Measurements from ENCODE around the gene CDK16.

The CDK16 gene

DNA sequence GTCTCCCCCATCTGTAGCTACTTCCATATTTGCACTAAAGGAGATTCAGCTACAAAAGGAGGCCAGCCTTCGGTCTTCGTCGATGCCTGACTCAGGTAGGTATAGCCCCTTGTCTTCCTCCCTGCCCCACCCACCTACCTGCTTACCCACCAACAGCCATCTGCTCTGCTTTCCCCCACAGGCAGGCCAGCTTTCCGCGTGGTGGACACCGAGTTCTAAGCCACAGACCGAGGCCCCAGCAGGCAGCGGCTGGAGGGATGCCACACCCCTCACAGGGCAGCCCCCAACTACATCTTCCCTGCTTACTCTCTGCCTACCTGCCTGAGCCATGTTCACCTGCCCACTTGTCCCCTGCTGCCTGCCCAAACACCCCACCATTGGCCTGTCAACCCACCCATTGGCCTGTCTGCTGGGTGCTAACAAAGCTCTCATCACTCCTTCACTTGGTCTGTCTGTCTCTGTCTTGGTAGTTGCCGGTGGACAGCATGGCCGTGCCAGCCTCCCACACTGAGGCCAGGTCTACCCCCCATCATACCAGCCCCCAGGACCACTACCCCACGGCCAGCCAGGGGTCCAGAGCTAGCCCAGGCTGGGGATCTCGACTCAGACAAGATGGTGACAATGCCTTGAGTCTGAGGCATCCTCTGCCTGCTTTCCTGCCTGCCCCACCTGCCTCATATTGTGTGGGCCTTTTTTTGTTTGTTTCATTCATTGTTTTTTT is 10.2 kb downstream of the CDK16 start:
- DNase-seq: no peak

DNA sequence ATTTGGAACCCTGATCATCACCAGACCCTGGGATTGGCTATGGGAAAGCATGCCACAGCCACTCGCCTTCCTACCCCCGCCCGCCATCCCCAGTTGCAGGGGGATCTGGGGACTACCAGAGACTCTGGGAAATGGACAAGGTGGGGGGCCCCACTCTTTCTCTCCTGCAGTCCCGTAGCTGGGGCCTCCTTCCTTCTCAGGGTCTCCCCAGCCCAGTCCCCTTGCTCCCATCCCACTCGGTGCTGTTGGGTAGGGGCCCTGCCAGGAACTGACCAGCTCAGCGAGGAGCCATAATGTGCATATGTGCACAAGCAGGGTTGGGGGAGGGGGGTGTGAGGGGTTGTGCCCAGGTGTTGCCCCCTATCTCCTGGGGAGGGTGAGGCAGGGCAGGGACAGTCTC is 10.9 kb downstream of the CDK16 start:
- DNase-seq: no peak

- no peak for DNase-seq
These were observed 11.8 kb downstream of the CDK16 start for GRCh38 chrX:47230136-47230868.

DNA sequence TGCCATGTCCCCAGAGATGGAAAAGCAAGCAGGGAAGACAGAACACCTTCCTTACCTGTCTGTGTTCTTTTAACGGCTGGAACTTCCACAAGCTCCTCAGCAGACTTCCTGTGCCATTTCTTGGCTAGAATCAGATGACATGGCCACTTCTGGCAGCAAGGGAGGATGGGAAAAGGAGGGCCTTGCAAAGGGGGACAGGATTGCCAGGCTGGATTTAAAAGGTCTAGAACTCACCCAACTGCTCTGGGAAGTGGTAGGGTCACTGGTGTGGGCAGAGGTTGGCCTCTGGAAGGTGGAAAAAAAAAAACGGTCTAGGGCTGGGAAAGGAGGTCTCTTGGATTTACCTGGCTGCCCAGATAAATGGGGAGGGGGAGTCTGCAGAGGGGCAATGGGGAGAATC is 12.7 kb downstream of the CDK16 start:
- DNase-seq: no peak

DNA sequence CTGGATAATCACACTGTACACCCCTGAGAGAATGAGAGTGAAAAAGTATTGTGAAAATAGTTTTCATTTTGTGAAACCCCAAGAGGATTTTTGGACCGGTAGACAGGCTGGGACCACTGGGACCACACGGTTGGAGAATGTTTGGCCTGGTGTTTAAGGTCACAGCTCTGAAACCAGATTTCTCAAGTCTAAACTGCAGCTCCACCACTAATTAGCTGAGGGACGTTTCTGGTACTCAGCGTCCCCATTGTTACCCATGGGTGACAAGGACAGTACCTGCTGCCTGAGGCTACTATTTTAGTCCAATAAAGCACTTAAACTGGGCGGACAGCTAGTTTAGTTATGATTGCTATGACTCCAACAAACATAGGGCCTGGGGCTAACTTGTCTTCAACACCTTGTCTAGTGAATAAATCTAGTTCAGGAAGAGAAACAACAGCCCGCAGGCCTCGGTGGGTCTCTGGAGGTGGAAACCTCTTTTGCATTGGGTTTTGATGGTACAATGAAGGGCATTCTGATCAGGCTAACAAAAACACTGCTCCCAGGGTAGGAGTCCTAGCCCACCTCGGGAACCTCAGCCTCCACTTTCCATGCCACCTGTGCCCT is 13.8 kb downstream of the CDK16 start:
- no peak for DNase-seq

GRCh38 chrX:47232803-47233332 is 14.4 kb downstream of the CDK16 start, which contains the start of gene USP11:
TSS of gene USP11 (plus strand) at chrX:47233009. CDS start at chrX:47233044, 35 bp downstream.
- peak; percentile 76 for DNase-seq

DNA sequence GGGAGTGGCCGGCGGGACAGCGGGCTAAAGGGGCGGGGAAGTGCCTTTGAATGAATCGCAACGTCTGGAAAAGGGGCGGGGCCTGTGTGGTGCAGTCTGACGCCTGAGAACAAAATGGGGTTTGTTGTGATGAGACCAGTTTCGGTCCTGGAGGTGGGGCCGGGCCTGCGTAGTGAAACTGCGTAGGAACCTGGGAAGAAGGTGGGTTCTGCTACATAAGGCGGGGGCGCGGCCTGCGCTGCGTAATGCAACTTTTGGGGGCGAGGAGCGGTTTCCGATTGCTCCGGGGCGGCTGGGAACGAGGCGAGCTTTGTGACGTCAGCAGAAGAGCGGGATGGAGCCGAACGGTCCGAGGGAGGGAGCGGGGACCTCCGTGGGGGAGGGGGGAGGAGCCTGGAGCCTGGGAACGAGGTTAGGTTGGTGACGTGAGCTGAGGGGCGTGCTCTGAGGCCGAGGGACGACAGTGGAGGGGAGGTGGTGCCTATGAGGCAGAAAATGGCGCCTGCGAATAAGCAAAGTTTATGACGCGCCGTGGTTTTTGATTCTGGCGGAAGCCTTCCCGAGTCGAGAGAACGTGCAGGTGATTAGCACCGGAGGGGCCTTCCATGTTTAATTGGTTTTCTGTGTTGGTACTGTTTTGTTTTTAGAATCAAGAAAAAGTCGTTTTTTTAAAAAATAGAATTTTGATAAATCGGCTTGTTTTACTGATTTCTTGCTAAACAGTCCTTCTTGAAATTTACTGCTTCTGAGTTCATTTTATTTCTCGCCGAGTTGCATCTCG is 15.0 kb downstream of the CDK16 start:
- DNase-seq: peak; percentile 98

- no peak for DNase-seq
These were observed 16.1 kb downstream of the CDK16 start for GRCh38 chrX:47234583-47234982.

DNA sequence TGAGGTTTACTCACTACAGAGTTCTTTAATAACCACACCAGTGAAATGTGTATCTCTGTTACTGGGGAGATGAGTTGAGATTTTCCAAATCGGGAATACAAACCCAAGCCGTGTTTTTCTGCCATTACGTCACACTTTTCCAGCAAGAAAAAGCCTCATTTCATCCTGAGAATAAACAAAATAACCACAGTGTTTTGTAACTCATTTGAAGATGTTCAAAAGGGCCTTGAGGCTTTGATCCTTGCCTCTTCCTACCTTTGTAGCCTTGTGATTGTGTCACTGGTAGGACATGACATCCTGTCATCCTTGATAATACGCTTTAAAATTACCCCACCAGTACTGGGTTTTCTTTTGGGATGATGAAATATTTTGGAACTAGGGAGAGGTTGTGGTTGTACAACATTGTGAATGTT is 17.2 kb downstream of the CDK16 start:
- DNase-seq: no peak

- DNase-seq: no peak
These were observed 20.7 kb downstream of the CDK16 start for GRCh38 chrX:47239199-47239598.

DNA sequence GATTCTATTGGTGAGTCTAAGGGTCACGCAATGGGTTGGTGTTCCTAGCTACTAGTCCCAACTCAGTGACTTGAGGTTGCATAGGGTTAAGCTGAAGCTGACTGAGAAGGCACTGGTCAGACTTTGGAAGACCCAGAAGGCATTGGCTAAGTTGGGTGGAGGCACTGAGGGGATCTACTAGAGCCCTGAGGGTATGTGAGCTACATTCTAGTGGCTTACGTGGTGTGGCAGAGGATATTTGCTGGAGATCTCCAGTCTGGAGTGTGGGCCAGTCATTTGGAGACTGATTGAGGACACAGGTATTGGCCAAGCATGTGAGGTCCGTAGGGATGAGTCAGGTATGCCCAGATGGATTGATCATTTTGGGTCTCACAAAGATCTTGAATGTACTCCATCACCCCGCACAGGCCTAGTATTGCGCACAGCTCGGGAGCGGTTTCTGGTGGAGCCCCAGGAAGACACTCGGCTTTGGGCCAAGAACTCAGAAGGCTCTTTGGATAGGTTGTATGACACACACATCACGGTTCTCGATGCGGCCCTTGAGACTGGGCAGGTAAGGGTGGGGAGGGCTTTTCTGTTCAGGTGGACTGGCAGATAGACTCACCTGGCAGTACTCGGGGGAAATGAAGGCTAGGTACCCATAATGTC is 21.5 kb downstream of the CDK16 start:
- no peak for DNase-seq

DNA sequence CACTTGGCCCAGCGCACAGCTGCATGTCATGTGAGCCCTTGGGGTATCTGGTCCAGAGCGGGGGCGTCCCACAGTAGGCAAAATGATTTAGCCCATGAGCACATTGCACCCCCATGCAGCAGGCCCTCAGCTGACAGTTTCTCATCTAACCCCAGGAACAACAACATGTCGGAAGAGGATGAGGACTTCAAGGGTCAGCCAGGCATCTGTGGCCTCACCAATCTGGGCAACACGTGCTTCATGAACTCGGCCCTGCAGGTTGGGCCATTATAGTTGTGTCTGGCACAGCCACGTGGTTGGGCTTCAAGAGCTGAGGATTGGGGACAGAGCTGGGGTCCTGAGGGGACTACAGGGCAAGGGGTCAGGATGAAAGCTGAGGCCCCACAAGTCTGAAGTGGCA is 22.1 kb downstream of the CDK16 start:
- DNase-seq: no peak

DNA sequence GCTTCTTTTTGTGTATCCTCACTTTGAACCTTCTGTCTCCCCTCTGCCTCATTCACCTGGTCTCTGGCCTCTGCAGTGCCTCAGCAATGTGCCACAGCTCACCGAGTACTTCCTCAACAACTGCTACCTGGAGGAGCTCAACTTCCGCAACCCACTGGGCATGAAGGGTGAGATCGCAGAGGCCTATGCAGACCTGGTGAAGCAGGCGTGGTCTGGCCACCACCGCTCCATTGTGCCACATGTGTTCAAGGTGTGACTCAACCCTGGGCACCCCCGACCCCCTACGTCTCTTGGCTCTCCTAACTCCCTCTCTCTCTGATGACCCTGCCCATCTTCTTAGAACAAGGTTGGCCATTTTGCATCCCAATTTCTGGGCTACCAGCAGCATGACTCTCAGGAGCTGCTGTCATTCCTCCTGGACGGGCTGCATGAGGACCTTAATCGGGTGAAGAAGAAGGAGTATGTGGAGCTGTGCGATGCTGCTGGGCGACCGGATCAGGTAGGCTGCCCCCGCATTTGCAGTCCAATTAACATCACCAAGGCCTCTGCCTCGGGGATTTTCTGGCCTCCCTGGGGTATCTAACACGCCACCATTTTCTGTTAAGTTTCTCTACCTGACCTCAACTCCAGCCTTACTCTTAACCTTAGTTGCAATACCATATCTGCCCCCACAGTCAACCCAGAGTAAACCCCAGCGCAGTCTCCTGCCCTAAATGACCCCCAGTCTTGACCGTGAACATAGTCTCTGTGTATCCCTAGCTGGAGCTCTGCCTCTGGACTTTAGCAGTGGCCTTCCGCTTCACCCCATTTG is 22.9 kb downstream of the CDK16 start:
- no peak for DNase-seq

DNA sequence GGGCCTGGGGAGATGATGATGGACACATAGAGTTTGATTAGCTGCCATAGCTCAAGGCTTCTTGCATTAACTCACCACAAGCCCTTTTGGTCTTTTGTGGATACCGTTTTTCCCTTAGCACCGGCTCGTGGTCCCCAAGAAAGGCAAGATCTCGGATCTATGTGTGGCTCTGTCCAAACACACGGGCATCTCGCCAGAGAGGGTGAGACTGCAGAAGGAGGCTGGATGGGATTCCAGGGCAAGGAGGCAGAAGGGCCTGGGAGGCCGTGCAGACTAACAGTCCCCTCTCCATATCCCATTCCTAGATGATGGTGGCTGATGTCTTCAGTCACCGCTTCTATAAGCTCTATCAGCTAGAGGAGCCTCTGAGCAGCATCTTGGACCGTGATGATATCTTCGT is 23.8 kb downstream of the CDK16 start:
- DNase-seq: no peak

DNA sequence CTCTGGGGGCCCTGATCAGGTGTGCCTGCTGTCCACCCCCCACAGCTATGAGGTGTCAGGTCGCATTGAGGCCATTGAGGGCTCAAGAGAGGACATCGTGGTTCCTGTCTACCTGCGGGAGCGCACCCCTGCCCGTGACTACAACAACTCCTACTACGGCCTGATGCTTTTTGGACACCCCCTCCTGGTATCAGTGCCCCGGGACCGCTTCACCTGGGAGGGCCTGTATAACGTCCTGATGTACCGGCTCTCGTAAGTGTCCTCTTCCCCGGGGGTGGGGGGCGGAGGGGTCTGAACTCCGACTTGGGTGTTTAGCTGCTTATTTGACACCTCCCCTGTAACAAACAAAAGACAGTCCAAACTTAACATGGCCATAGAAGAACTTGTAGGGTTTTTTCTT is 24.9 kb downstream of the CDK16 start:
- DNase-seq: no peak

- DNase-seq: no peak
These were observed 26.2 kb downstream of the CDK16 start for GRCh38 chrX:47244676-47245075.

DNA sequence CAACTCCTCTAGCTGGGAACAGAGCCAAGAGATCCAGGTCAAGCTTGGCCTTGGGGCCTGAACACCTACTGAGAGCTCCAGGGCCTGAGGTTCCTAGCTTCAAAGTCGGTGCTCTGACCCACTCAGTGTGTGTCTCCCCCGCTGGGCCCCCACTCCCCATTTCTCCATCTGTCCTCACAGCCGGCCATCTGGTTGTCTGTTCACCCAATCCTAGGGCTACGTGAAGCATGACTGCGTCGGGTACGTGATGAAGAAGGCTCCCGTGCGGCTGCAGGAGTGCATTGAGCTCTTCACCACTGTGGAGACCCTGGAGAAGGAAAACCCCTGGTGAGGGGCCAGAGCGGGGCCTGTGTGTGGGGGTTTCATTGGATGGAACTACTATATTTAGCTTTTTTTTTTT is 26.7 kb downstream of the CDK16 start:
- no peak for DNase-seq

DNA sequence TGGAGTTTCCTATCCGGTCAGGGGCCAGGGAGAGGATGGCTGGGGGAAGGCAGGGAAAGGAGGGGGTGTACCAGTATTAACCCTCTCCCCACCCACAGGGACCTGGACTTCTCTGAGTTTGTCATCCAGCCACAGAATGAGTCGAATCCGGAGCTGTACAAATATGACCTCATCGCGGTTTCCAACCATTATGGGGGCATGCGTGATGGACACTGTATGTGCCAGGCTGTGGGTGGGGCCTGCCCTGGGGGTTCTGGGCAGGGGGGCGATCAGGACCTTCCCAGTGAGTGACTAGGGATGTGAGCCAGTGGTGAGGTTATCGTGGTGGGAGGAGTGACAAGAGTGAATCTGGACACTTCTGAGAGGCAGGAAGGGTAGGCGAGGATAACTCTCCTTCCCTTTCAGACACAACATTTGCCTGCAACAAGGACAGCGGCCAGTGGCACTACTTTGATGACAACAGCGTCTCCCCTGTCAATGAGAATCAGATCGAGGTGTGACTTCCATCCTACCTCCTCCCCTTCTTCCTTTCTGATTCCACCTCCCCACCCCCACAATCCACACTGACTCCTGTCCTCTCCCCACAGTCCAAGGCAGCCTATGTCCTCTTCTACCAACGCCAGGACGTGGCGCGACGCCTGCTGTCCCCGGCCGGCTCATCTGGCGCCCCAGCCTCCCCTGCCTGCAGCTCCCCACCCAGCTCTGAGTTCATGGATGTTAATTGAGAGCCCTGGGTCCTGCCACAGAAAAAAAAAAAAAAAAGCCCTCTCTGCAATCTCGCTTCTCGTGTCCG is 28.9 kb downstream of the CDK16 start:
- no peak for DNase-seq

DNA sequence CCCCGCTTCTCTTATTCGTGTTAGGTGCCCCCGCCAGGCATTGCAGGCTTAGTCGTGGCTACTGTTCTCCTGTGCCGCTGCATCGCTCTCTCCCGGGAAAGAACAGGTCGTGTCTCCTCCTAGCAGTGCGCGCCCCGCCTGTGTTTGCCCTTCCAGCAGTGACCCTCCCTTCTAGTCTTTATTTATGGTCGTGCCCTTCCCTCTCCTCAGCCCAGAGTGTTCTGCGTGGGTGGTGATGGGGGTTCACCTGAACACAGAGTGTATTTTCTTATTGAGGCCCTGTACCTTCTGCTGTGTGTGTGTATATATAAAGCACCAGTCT is 29.5 kb downstream of the CDK16 start:
- no peak for DNase-seq

GRCh38 chrX:47248576-47248975 is 30.1 kb downstream of the CDK16 start:
- no peak for DNase-seq

GRCh38 chrX:47250017-47250347 is 31.5 kb downstream of the CDK16 start:
- DNase-seq: no peak
